AG09319 (cell line): ENCODE results near the gene TAX1BP3.

Source experiments
- DNase-seq: peaks from one replicate; pipeline ENCODE4 v3.0.0-alpha.2; 2010; ENCODE audit warnings: low read depth; ENCODE audit errors: extremely low read depth
- TF ChIP-seq, protein P1 (sequence below): IDR thresholded peaks from 2 replicates; pipeline ENCODE4 v1.5.1; 2011; ENCODE audit warnings: low read depth, mild to moderate bottlenecking, inconsistent platforms, low read length, moderate library complexity

Gene TAX1BP3

GRCh38 chr17:3692346-3692745 is 24.0 kb upstream of the TAX1BP3 start:
- DNase-seq = no peak
- TF ChIP-seq, protein P1, sequence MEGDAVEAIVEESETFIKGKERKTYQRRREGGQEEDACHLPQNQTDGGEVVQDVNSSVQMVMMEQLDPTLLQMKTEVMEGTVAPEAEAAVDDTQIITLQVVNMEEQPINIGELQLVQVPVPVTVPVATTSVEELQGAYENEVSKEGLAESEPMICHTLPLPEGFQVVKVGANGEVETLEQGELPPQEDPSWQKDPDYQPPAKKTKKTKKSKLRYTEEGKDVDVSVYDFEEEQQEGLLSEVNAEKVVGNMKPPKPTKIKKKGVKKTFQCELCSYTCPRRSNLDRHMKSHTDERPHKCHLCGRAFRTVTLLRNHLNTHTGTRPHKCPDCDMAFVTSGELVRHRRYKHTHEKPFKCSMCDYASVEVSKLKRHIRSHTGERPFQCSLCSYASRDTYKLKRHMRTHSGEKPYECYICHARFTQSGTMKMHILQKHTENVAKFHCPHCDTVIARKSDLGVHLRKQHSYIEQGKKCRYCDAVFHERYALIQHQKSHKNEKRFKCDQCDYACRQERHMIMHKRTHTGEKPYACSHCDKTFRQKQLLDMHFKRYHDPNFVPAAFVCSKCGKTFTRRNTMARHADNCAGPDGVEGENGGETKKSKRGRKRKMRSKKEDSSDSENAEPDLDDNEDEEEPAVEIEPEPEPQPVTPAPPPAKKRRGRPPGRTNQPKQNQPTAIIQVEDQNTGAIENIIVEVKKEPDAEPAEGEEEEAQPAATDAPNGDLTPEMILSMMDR = no peak; the same call in 1 of the 2 replicates

- DNase-seq = no peak
- TF ChIP-seq, protein P1 = no peak
These were observed 23.3 kb upstream of the TAX1BP3 start for GRCh38 chr17:3691617-3692067.

GRCh38 chr17:3690094-3690715 is 21.8 kb upstream of the TAX1BP3 start:
- TF ChIP-seq, protein P1 = no peak

DNA sequence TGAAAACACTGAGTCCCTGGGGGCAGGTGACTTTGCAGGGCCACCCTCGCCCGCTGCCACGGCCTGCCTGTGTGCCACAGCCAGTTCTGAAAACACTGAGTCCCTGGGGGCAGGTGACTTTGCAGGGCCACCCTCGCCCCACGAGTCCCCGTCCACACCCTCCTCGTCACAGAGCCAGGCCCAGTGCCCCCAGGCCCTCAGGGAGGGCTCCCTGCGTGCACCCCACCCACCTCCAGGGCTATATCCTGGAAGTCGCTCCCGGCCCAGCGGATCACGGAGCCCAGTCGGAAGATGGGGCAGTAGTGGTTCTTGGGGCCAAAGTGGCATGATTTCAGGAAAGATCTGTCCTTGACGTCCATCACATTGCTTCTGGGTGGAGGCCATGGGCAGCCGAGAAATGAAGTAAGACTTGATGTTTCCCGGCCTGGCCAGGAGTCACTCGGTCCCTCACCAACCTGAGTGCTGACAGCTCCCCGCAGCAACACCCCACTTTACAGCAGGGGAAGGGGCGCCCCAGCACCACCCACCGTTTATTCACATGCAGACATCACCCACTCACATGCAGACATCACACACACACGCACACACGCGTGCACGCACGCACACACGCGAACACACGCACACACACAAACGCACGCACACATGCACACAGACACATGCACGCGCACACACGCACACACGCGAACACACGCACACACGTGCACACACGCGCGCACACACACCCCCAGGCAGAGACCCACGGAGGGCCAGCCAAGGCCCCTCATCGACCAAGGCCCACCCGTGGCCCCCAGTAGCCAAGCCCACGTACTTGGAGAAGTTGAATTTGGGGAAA is 21.1 kb upstream of the TAX1BP3 start:
- DNase-seq = no peak
- TF ChIP-seq, protein P1 = no peak

More at GRCh38 chr17:3690094-3690715, 21.8 kb upstream of the TAX1BP3 start:
- no peak for DNase-seq

- DNase-seq = no peak
- TF ChIP-seq, protein P1 = no peak
These were observed 20.5 kb upstream of the TAX1BP3 start for GRCh38 chr17:3688852-3689261.

DNA sequence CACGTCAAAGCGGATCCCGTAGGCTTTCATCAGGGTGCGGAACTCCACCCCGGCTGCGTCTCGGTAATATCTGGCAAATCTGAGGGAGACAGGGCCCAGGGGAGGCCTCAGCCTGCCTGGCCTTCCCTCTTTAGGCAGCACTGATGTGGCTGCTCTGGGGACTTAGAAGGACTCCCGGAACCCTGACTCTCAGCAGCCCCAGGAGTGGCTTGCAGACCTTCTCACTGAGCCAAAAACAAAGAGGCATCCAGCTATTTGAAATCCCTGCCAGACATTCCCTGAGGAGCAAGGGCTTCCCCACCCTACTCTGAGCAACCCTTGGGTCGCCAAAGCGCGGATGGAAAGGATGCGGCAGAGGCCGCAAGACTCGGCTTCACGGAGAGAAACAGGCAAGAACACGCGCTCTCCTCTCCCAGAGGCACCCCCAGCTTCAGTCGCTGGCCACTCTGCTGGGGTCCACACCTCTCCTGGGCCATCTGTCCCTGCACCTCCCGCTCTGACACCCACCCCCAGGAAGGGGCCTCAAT is 19.7 kb upstream of the TAX1BP3 start:
- TF ChIP-seq, protein P1 = no peak
- no peak for DNase-seq

DNA sequence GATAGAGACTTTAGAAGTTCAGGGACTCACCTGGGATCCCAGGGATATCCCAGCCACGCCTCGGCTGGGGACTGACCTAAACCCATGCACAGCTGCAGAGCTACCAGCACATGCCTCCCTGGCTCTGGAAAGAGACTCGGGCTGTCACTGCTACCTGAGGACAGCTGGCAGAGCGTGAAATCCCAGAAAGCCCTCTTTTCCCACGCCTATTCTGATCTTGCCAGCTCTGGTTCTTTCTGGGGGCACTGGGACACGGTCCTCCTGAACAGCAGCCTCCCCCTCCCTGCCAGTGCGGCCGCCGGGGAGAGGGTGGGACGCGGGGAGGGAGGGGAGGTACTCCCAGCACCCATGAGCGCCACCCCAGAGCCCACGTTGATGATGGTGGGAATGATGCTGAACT is 16.8 kb upstream of the TAX1BP3 start:
- DNase-seq = no peak
- TF ChIP-seq, protein P1 = no peak
